Measurements from ENCODE around the gene PIGA.

DNA sequence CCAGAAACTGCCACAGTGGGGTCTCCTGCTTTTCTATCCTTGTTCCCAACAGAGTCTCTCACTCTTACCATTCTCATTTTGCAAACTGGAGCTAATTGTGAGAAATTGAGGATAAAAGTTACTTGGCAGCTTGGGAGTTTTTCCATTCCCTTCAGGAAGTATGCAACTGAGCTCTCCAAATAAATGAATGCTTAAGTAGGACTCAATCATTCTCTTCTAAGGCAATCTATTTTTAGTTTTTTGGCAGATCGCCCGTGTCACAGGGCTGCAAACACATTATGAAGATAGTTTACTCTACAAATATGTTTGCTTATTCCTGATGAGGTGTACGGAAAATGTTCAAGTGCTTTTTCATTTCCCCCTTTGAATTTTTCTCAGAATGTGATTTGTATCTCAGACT lies 25.2 kb downstream of the PIGA start:
- TF ChIP-seq, protein P1, sequence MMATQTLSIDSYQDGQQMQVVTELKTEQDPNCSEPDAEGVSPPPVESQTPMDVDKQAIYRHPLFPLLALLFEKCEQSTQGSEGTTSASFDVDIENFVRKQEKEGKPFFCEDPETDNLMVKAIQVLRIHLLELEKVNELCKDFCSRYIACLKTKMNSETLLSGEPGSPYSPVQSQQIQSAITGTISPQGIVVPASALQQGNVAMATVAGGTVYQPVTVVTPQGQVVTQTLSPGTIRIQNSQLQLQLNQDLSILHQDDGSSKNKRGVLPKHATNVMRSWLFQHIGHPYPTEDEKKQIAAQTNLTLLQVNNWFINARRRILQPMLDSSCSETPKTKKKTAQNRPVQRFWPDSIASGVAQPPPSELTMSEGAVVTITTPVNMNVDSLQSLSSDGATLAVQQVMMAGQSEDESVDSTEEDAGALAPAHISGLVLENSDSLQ (IDR thresholded peaks at IDR 0.05), result no peak
- TF ChIP-seq BHLHE40 (IDR thresholded peaks at IDR 0.05; ENCODE audit: borderline replicate concordance), result no peak
- TF ChIP-seq L3MBTL2 (conservative IDR thresholded peaks at IDR 0.05), result no peak
- no peak for TF ChIP-seq HDGF (IDR thresholded peaks at IDR 0.05; ENCODE audit: borderline replicate concordance)

Data from HEK293T (cell line).